Measurements from ENCODE around the gene BTBD9. TPM values are rescaled to one million over a fixed set of nuclear protein-coding genes. Genes with fewer than 3 reads are reported as not detected.

The BTBD9 gene
- total RNA-seq, 1 experiment from 2014 or later: 15.4 TPM

GRCh38 chr6:38599261-38599660 lies 40.5 kb downstream of the BTBD9 start:
- no peak for DNase-seq (ENCODE audit: low read depth)

GRCh38 chr6:38593998-38594665 lies 45.6 kb downstream of the BTBD9 start:
- no peak for DNase-seq (ENCODE audit: low read depth)

GRCh38 chr6:38593409-38593808 lies 46.3 kb downstream of the BTBD9 start:
- no peak for DNase-seq (ENCODE audit: low read depth)

- DNase-seq (ENCODE audit: low read depth): no peak
Measured at GRCh38 chr6:38591439-38591838, 48.3 kb downstream of the BTBD9 start.

- DNase-seq (ENCODE audit: low read depth): no peak
Measured at GRCh38 chr6:38589367-38589720, 50.4 kb downstream of the BTBD9 start.

DNA sequence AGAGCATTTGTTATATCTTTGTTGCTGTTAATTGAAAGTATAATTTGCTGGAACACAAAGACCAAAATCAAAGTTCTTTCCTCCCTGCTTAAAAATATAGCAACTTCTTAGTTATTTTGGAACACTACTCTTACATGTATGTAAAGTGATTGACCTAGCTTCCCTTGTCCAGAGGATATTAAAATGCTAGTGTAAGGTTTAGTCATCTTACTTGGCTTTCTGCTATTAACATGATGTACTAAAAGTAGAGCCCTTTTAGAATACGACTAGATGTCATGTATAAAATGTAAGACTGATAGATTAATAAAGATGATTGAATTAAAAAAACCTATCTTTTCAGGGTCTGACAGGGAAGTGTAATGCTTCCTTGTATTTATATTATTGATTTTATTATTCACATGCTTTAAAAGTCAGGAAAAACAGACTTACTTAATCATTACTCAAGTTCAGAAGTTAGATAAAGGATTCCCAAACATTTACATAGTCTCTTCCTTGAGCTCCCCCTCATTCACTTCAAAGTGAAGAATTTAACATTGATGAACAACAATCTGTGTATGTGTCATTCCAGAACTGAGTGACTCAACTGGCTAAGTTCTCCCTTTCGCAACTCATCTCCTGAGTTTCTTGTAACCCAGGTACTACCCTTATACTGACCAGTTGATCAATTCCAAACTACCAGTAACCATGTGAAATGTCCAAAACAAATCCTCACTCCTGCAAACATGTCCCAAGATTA lies 50.9 kb downstream of the BTBD9 start:
- DNase-seq (ENCODE audit: low read depth): peak; percentile 4

- DNase-seq (ENCODE audit: low read depth): no peak
Measured at GRCh38 chr6:38587766-38588362, 51.9 kb downstream of the BTBD9 start.

- no peak for DNase-seq (ENCODE audit: low read depth)
Measured at GRCh38 chr6:38586992-38587391, 52.7 kb downstream of the BTBD9 start.

DNA sequence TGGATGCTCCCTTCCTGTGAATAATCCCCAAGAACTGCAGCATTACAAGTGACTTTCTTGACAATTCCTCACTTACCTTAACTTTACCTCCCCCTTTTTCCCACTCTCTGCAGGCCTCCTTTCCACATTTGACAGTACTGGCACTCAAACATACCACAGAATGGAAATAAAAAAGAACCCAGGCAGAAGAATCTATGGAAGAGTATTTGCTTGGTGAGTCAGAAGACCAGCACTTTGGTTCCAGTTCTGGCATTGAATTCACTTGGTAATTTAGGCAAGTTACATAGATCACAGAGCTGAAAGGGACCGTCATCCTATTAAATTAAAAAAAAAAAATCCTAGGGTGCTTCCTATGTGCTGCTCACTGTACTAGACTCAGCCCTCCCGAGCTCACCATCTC lies 55.0 kb downstream of the BTBD9 start:
- no peak for DNase-seq (ENCODE audit: low read depth)

GRCh38 chr6:38583523-38583922 lies 56.2 kb downstream of the BTBD9 start:
- no peak for DNase-seq (ENCODE audit: low read depth)

- no peak for DNase-seq (ENCODE audit: low read depth)
Measured at GRCh38 chr6:38580030-38580429, 59.7 kb downstream of the BTBD9 start.

DNA sequence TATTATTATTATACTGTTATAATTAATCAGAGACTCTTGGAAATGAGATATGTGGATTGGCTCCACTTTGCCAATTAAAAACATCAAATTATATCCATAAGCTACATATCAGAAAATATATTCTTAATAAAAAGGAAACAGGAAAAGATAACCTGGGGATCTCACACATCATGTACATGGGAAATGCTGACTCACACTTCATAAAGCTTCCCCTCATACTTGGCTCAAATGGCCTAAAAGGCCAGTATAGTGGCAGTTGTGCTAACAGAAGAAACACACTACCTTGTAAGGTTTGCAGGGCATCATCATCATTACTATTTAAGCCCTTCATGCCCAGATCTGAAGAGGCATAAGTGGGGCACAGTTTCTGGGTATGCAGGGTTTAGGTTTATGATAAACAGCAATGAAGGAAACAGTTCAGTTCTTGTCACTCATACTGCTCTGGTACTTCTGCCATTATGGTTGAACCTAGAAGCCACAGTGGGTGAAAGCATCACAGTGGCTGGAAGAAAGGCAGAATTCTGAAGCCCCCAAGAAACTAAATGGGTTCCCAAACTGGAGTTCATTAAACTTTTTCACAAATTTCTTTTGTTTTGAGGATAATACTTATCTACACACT lies 60.6 kb downstream of the BTBD9 start:
- DNase-seq (ENCODE audit: low read depth): peak; percentile 14

- DNase-seq (ENCODE audit: low read depth): no peak
Measured at GRCh38 chr6:38578075-38578474, 61.7 kb downstream of the BTBD9 start.

DNA sequence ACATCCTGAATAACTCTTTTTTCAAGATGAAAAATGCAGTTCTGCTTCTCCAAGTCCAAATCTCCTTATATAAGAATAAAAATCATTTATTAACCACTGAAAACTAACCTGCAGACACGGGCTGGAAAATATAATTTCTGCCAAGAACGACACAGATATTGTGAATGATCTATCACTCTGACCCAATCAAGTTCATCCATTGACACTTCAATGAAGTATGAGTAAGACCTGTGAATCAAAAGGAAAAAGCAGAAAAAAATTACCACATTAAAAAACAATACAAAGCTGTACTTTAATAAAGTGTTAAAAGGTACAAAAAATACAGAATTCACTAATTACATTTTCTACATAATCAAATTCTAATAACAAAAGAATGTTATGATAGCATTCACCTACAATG lies 62.2 kb downstream of the BTBD9 start:
- no peak for DNase-seq (ENCODE audit: low read depth)

- DNase-seq (ENCODE audit: low read depth): no peak
Measured at GRCh38 chr6:38573801-38574395, 65.8 kb downstream of the BTBD9 start.

DNA sequence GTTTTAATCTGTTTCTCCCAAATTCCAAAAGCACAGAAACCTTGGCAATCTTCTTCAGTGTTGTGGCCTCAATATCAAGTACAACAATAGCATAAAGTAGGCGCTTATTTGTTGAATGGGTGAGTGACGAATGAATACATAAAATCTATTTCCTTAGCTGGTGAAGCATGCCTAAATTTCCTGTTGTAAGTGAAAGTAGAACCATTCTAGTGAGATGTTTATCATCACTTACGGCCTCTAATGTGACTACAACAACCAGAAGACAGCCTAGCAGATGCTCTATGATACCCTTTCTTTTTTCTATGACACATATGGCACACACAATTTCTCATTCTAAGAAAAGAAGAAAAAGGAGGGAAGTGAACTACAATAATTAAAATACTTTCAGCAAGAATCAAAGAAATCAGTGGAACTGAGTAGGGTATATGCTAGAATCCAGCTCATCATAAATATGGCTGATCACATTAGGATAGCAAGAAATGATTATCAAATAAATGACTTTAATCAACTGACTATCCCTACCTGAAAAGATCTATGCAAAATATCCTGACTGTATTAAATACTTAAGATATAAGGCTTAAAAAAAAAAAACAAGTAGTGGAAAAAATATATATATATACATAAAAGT lies 67.4 kb downstream of the BTBD9 start:
- DNase-seq (ENCODE audit: low read depth): no peak

GRCh38 chr6:38571721-38572120 lies 68.0 kb downstream of the BTBD9 start:
- DNase-seq (ENCODE audit: low read depth): no peak

GRCh38 chr6:38570750-38571149 lies 69.0 kb downstream of the BTBD9 start:
- no peak for DNase-seq (ENCODE audit: low read depth)

GRCh38 chr6:38567436-38567835 lies 72.3 kb downstream of the BTBD9 start:
- DNase-seq (ENCODE audit: low read depth): peak; percentile 81

GRCh38 chr6:38566295-38567030 lies 73.3 kb downstream of the BTBD9 start:
- DNase-seq (ENCODE audit: low read depth): no peak

GRCh38 chr6:38564301-38564700 lies 75.4 kb downstream of the BTBD9 start:
- DNase-seq (ENCODE audit: low read depth): no peak

All from Daoy (cell line).